ENCODE measurements around the gene ERBB4. TPM values are rescaled to one million over a fixed set of nuclear protein-coding genes. Genes with fewer than 3 reads are reported as not detected.

ERBB4 gene
- total RNA-seq, 2 donors from 2014 or later, result 1.0 to 32.8 TPM

DNA sequence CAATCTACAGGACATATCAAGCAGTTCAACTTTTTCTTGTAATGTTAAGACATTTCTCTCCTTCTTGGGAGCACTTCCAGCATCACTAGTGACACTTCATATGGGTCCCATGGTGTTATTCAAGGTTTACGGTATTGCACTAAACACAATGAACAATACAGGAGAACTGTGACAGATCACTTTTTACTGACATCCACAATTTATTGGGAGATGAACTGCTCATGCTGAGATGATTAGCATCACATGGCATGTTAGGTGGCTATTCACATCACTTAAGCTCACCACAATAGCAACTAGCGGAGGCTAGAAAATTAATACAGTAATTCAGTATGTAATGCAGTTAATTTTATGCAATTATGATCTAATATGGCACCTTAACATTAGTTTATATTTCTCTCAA, 264.4 kb downstream of the ERBB4 start:
- no peak for DNase-seq (ENCODE audit: low spot score)
- H3K36me3 ChIP-seq, result no peaks in the 10 kb centered on the region
- H3K4me1 ChIP-seq (replicated peaks), result no peaks in the 10 kb centered on the region
- TF ChIP-seq POLR2A (IDR thresholded peaks at IDR 0.05), result no peak
- no peaks in the 10 kb centered on the region for H3K27me3 ChIP-seq (replicated peaks; ENCODE audit: insufficient read depth)
- H3K27ac ChIP-seq, result no peak overlapping the region
- H3K4me3 ChIP-seq, result no peak overlapping the region
- H3K9me3 ChIP-seq, result no peaks in the 10 kb centered on the region
- WGBS, result 97% methylated on average over 2 of the region's 2 CpGs
- intact Hi-C loops (cut with DNase I), result no loop called here

- H3K4me1 ChIP-seq (replicated peaks), result no peaks in the 10 kb centered on the region
- no peak overlapping the region for H3K27ac ChIP-seq
- no peak overlapping the region for H3K4me3 ChIP-seq
- DNase-seq (ENCODE audit: low spot score), result no peak
- WGBS, result 29% methylated on average over 3 of the region's 3 CpGs
- TF ChIP-seq POLR2AphosphoS5 (IDR thresholded peaks at IDR 0.05) (no peak), POLR2A (IDR thresholded peaks at IDR 0.05) (no peak)
- TF ChIP-seq, protein P1, sequence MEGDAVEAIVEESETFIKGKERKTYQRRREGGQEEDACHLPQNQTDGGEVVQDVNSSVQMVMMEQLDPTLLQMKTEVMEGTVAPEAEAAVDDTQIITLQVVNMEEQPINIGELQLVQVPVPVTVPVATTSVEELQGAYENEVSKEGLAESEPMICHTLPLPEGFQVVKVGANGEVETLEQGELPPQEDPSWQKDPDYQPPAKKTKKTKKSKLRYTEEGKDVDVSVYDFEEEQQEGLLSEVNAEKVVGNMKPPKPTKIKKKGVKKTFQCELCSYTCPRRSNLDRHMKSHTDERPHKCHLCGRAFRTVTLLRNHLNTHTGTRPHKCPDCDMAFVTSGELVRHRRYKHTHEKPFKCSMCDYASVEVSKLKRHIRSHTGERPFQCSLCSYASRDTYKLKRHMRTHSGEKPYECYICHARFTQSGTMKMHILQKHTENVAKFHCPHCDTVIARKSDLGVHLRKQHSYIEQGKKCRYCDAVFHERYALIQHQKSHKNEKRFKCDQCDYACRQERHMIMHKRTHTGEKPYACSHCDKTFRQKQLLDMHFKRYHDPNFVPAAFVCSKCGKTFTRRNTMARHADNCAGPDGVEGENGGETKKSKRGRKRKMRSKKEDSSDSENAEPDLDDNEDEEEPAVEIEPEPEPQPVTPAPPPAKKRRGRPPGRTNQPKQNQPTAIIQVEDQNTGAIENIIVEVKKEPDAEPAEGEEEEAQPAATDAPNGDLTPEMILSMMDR (IDR thresholded peaks at IDR 0.05), result no peak
- intact Hi-C loops (cut with DNase I), result no loop called here
- no peaks in the 10 kb centered on the region for H3K36me3 ChIP-seq
- no peaks in the 10 kb centered on the region for H3K9me3 ChIP-seq
- H3K27me3 ChIP-seq (replicated peaks; ENCODE audit: insufficient read depth), result no peaks in the 10 kb centered on the region
Measured at GRCh38 chr2:212271583-212271982, 267.0 kb downstream of the ERBB4 start.

- H3K4me1 ChIP-seq (replicated peaks), result no peaks in the 10 kb centered on the region
- no peaks in the 10 kb centered on the region for H3K9me3 ChIP-seq
- no peak overlapping the region for H3K4me3 ChIP-seq
- no peaks in the 10 kb centered on the region for H3K36me3 ChIP-seq
- DNase-seq (ENCODE audit: low spot score), result no peak
- intact Hi-C loops (cut with DNase I), result no loop called here
- WGBS, result 23% methylated on average over 1 of the region's 1 CpG
- no peaks in the 10 kb centered on the region for H3K27me3 ChIP-seq (replicated peaks; ENCODE audit: insufficient read depth)
- TF ChIP-seq, protein P1 (IDR thresholded peaks at IDR 0.05), result no peak
- TF ChIP-seq POLR2AphosphoS5 (IDR thresholded peaks at IDR 0.05) (no peak), POLR2A (IDR thresholded peaks at IDR 0.05) (no peak)
- H3K27ac ChIP-seq, result no peak overlapping the region
Measured at GRCh38 chr2:212269005-212269404, 269.6 kb downstream of the ERBB4 start.

DNA sequence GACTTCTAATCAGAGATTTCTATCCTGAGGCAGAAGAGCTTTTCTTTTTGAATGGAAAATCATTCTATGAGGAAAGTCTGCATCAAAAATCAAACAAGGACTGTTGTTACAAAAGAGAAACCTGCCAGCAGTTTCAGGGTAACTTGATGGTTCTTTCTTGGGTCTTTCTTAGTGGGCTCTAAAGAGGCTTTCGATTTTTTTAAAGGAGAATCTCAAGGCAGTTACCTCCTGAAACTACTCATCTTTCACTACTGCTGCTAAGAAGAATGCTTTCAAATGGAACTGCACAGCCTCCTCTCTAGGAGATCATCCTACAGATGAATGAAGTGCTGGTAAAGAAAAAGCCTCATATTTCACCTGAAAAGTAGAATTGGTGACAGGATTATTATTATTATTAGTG, 272.3 kb downstream of the ERBB4 start:
- H3K36me3 ChIP-seq, result no peaks in the 10 kb centered on the region
- H3K4me3 ChIP-seq, result no peak overlapping the region
- no peak for DNase-seq (ENCODE audit: low spot score)
- no peaks in the 10 kb centered on the region for H3K27me3 ChIP-seq (replicated peaks; ENCODE audit: insufficient read depth)
- WGBS, result 85% methylated on average over 1 of the region's 1 CpG
- no peaks in the 10 kb centered on the region for H3K9me3 ChIP-seq
- no peaks in the 10 kb centered on the region for H3K4me1 ChIP-seq (replicated peaks)
- no peak overlapping the region for H3K27ac ChIP-seq
- TF ChIP-seq, protein P1 (IDR thresholded peaks at IDR 0.05), result no peak
- TF ChIP-seq POLR2AphosphoS5 (IDR thresholded peaks at IDR 0.05) (no peak), POLR2A (IDR thresholded peaks at IDR 0.05) (no peak)
- intact Hi-C loops (cut with DNase I), result no loop called here

GRCh38 chr2:212265777-212266176, 272.8 kb downstream of the ERBB4 start:
- WGBS, result 91% methylated on average over 3 of the region's 3 CpGs

More at GRCh38 chr2:212265777-212266176, 272.8 kb downstream of the ERBB4 start:
- Histone ChIP-seq H3K4me1 (replicated peaks) (no peaks in the 10 kb centered on the region), H3K27me3 (replicated peaks; ENCODE audit: insufficient read depth) (no peaks in the 10 kb centered on the region), H3K27ac (no peak overlapping the region), H3K9me3 (no peaks in the 10 kb centered on the region), H3K4me3 (no peak overlapping the region), H3K36me3 (no peaks in the 10 kb centered on the region)
- TF ChIP-seq POLR2AphosphoS5 (IDR thresholded peaks at IDR 0.05), result no peak
- TF ChIP-seq POLR2A (IDR thresholded peaks at IDR 0.05), result no peak
- TF ChIP-seq, protein P1 (IDR thresholded peaks at IDR 0.05), result no peak
- DNase-seq (ENCODE audit: low spot score), result no peak
- intact Hi-C loops (cut with DNase I), result no loop called here

Measured in prostate gland (tissue), 2 donors.